Measurements from ENCODE around the gene FHIT.

DNA sequence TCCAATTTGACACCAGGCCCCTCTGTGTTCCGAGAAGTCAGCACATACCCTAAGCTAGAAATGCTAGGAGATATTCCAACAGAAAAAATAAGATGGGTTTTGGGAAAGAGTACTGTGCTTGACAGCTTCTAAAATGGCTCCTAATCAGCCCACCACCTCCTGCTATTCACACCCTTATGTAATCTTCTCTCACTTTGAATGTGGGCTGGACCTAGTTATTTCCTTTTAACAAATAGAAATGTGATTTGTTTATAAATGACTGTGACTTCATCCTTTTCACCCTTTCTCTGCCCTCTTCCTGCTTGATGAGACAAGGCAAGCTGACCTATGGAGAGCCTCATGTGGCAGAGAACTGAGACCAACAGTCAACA lies 961.1 kb downstream of the FHIT start:
- TF ChIP-seq EZH2phosphoT487 (IDR thresholded peaks at IDR 0.05; ENCODE audit: insufficient read depth, low read depth): no peak
- no peak for TF ChIP-seq EZH2 (IDR thresholded peaks at IDR 0.05; ENCODE audit: insufficient read depth, poor library complexity, severe bottlenecking)

Data from GM23248 (cell line).